NB4 (cell line): ENCODE results near the gene CCL2.

Source experiments
- CTCF ChIP-seq: IDR thresholded peaks from one replicate; pipeline ENCODE4 v1.5.1; 2012; ENCODE audit warnings: low read depth, low read length
- MYC ChIP-seq: IDR thresholded peaks from 2 replicates; pipeline ENCODE4 v1.6.1; 2011; ENCODE audit warnings: low read depth, low read length
- POLR2A ChIP-seq: IDR thresholded peaks from 2 replicates; pipeline ENCODE4 v1.6.1; 2011; ENCODE audit warnings: mild to moderate bottlenecking; ENCODE audit not compliant: insufficient read length; ENCODE audit errors: extremely low read depth
- TF ChIP-seq, protein P1 (sequence below): IDR thresholded peaks from 2 replicates; pipeline ENCODE4 v1.6.1; 2011; ENCODE audit warnings: low read depth, low read length

DNA sequence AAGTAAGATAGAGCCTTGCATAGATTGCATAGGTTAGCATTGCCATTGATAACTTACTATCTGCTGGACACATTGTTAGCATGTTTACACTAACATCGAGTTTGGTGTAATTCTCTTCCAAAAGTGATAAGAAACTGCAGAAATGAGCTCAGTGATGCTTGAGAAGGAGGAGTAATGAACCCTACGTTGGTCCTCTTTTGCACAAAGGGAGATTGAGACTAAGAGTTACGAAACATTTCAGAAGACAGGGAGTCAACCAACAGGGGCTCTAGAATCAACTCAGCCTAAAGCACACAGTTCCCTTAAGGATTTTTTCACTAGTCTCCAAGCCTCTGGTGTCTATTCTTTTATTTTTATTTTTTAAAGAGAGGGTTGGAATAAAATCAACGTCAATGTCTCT, 21.7 kb downstream of the CCL2 start:
- TF ChIP-seq CTCF (no peak), POLR2A (no peak), MYC (no peak)
- TF ChIP-seq, protein P1, sequence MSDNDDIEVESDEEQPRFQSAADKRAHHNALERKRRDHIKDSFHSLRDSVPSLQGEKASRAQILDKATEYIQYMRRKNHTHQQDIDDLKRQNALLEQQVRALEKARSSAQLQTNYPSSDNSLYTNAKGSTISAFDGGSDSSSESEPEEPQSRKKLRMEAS = no peak
